HCT116 (cell line): ENCODE results near the gene RPTOR. TPM values are rescaled to one million over a fixed set of nuclear protein-coding genes. Genes with fewer than 3 reads are reported as not detected.

Experiments
- ATAC-seq: fragments of 200-7000 bp; cut with Tn5 transposase; 2 replicates; pipeline ENCODE4 v1.9.1; 2020; ENCODE audit warnings: mild to moderate bottlenecking, moderate library complexity
- BruUV-seq: library from RNA; stranded (reverse); fragments of 400-500 nt; replicated peaks from 2 replicates; lab custom pipeline; 2021; lab: Mats Ljungman, UMichigan
- CTCF ChIA-PET: fragments of 300-600 bp; sonication (Branson Sonifier 250); formaldehyde crosslinking; loops from one replicate; lab custom pipeline; 2021; ENCODE audit warnings: antibody characterized with exemption; lab: Charles Lee
- POLR2A ChIA-PET: fragments of 300-600, 350-600 bp; sonication (Branson Sonifier 250); formaldehyde crosslinking; loops from one replicate; lab custom pipeline; 2021; ENCODE audit warnings: antibody characterized with exemption; lab: Charles Lee
- RAD21 ChIA-PET, 2 experiments: fragments of 300-600 bp; sonication (Branson Sonifier 250); formaldehyde crosslinking; loops; one replicate each; lab custom pipeline; 2023; ENCODE audit warnings: low total read pairs in 2 of 2; ENCODE audit not compliant: uncharacterized antibody in 2 of 2, unreplicated experiment in 2 of 2, low non-redundant PET in 1 of 2; lab: Charles Lee
- DNase-seq: peaks from one replicate; pipeline ENCODE4 v3.0.0-alpha.2; 2010; ENCODE audit warnings: low read depth, low spot score
- H2AFZ ChIP-seq: fragments of 200-600 bp; shearing (Covaris generic), sonication (generic); 2 replicates; pipeline ENCODE4 v1.6.1; 2017; ENCODE audit warnings: low read depth, mixed run types, mixed read lengths, antibody characterized with exemption, low read length; ENCODE audit not compliant: poor library complexity, severe bottlenecking
- H3K27ac ChIP-seq: 2 replicates; pipeline ENCODE4 v1.5.1; 2012; ENCODE audit warnings: low read depth, low read length
- H3K27me3 ChIP-seq: fragments of 200-600 bp; sonication (generic); 2 replicates; pipeline ENCODE4 v1.6.1; 2016; ENCODE audit warnings: mixed run types, low read length, mixed read lengths; ENCODE audit not compliant: insufficient read depth
- H3K36me3 ChIP-seq, 2 experiments: fragments of 200-500 bp in 1 of 2; fragments of 200-600 bp in 1 of 2; sonication (Bioruptor generic) in 1 of 2; sonication (generic) in 1 of 2; 2 replicates each; pipeline versions ENCODE4 v1.5.1 to v1.6.1; 2014 to 2016; ENCODE audit warnings: low read length in 2 of 2, inconsistent platforms in 1 of 2, mixed read lengths in 1 of 2, mixed run types in 1 of 2; ENCODE audit not compliant: insufficient read depth in 2 of 2, control insufficient read depth in 1 of 2
- H3K4me1 ChIP-seq, 2 experiments: fragments of 200-600 bp in 1 of 2; sonication (generic) in 1 of 2; 2 replicates each; pipeline versions ENCODE4 v1.5.1 to v1.6.1; 2012 to 2017; ENCODE audit warnings: low read length in 2 of 2, inconsistent platforms in 1 of 2, mild to moderate bottlenecking in 1 of 2, mixed read lengths in 1 of 2, mixed run types in 1 of 2, moderate library complexity in 1 of 2; ENCODE audit not compliant: insufficient read depth in 2 of 2, control insufficient read depth in 1 of 2
- H3K4me2 ChIP-seq: fragments of 200-600 bp; sonication (generic); 2 replicates; pipeline ENCODE4 v1.6.1; 2017; ENCODE audit warnings: mixed run types, low read length, mixed read lengths
- H3K4me3 ChIP-seq, 2 experiments: fragments of 200-600 bp in 1 of 2; sonication (generic) in 1 of 2; replicated peaks in 1 of 2; 2 replicates each; pipeline ENCODE4 v1.5.1; 2011 to 2016; ENCODE audit warnings: low read length in 2 of 2, control low read depth in 1 of 2, low read depth in 1 of 2, mild to moderate bottlenecking in 1 of 2, mixed read lengths in 1 of 2, mixed run types in 1 of 2
- H3K79me2 ChIP-seq: fragments of 200-600 bp; sonication (generic); 2 replicates; pipeline ENCODE4 v1.6.1; 2017; ENCODE audit warnings: mild to moderate bottlenecking, mixed run types, low read length, moderate library complexity, mixed read lengths; ENCODE audit not compliant: insufficient read depth
- H3K9ac ChIP-seq: fragments of 200-600 bp; sonication (generic); 2 replicates; pipeline ENCODE4 v1.6.1; 2016; ENCODE audit warnings: low read length, mixed read lengths
- H3K9me2 ChIP-seq: fragments of 200-600 bp; sonication (generic), shearing (Covaris generic); 2 replicates; pipeline ENCODE4 v1.6.1; 2017; ENCODE audit warnings: mixed run types, mild to moderate bottlenecking, moderate library complexity; ENCODE audit not compliant: insufficient read depth
- H3K9me3 ChIP-seq, 2 experiments: fragments of 200-500 bp in 1 of 2; fragments of 200-600 bp in 1 of 2; sonication (Bioruptor generic) in 1 of 2; sonication (generic) in 1 of 2; 2 replicates each; pipeline ENCODE4 v1.6.1; 2014 to 2017; ENCODE audit warnings: low read length in 2 of 2, mixed read lengths in 2 of 2, inconsistent platforms in 1 of 2, low read depth in 1 of 2, mild to moderate bottlenecking in 1 of 2, mixed run types in 1 of 2, moderate library complexity in 1 of 2; ENCODE audit not compliant: control insufficient read depth in 1 of 2, insufficient read depth in 1 of 2
- H4K20me1 ChIP-seq: fragments of 200-600 bp; sonication (generic), shearing (Covaris generic); 2 replicates; pipeline ENCODE4 v1.6.1; 2017; ENCODE audit warnings: mixed run types, mild to moderate bottlenecking, moderate library complexity; ENCODE audit not compliant: insufficient read depth
- ATF3 ChIP-seq: IDR thresholded peaks from 2 replicates; pipeline ENCODE4 v1.6.1; 2012
- CBX3 ChIP-seq: IDR thresholded peaks from 2 replicates; pipeline ENCODE4 v1.6.1; 2012; ENCODE audit warnings: low read depth
- CEBPB ChIP-seq: IDR thresholded peaks from 2 replicates; pipeline ENCODE4 v1.6.1; 2012; ENCODE audit warnings: low read depth
- CTCF ChIP-seq, 3 experiments: fragments of 200-600 bp in 1 of 3; sonication (generic) in 1 of 3; IDR thresholded peaks in 2 of 3; conservative IDR thresholded peaks in 1 of 3; 2 replicates each; pipeline ENCODE4 v1.5.1; 2012 to 2017; ENCODE audit warnings: low read depth in 2 of 3, low read length in 2 of 3, antibody characterized with exemption in 1 of 3, borderline replicate concordance in 1 of 3, control low read depth in 1 of 3, mild to moderate bottlenecking in 1 of 3, mixed read lengths in 1 of 3, mixed run types in 1 of 3, moderate library complexity in 1 of 3; ENCODE audit not compliant: insufficient read depth in 1 of 3
- EGR1 ChIP-seq: IDR thresholded peaks from 2 replicates; pipeline ENCODE4 v1.6.1; 2012; ENCODE audit warnings: low read depth
- ELF1 ChIP-seq: IDR thresholded peaks from 2 replicates; pipeline ENCODE4 v1.6.1; 2012; ENCODE audit warnings: low read depth, borderline replicate concordance
- EZH2 ChIP-seq: fragments of 200-600 bp; sonication (generic); IDR thresholded peaks from 2 replicates; pipeline ENCODE4 v1.6.1; 2017; ENCODE audit warnings: antibody characterized with exemption, mixed run types
- EZH2phosphoT487 ChIP-seq: fragments of 200-600 bp; IDR thresholded peaks from 2 replicates; pipeline ENCODE4 v1.6.1; 2018; ENCODE audit warnings: antibody characterized with exemption, borderline replicate concordance
- FOSL1 ChIP-seq: IDR thresholded peaks from 2 replicates; pipeline ENCODE4 v1.6.1; 2012; ENCODE audit warnings: low read depth
- JUND ChIP-seq: IDR thresholded peaks from 2 replicates; pipeline ENCODE4 v1.6.1; 2012
- POLR2A ChIP-seq: IDR thresholded peaks from 2 replicates; pipeline ENCODE4 v1.7.0; 2011; ENCODE audit warnings: borderline replicate concordance; ENCODE audit not compliant: insufficient read depth, insufficient read length; ENCODE audit errors: extremely low read depth
- POLR2AphosphoS5 ChIP-seq: IDR thresholded peaks from 2 replicates; pipeline ENCODE4 v1.6.1; 2011; ENCODE audit warnings: mild to moderate bottlenecking, low read depth, low read length, moderate library complexity
- RAD21 ChIP-seq: IDR thresholded peaks from 2 replicates; pipeline ENCODE4 v1.6.1; 2012; ENCODE audit warnings: low read depth, mild to moderate bottlenecking
- SIN3A ChIP-seq: IDR thresholded peaks from 2 replicates; pipeline ENCODE4 v1.6.1; 2012; ENCODE audit warnings: low read depth
- SP1 ChIP-seq: IDR thresholded peaks from 2 replicates; pipeline ENCODE4 v1.6.1; 2012; ENCODE audit warnings: low read depth
- SRF ChIP-seq: IDR thresholded peaks from 2 replicates; pipeline ENCODE4 v1.6.1; 2012; ENCODE audit warnings: low read depth
- ZFX ChIP-seq: fragments of 450-650 bp; IDR thresholded peaks from 2 replicates; pipeline ENCODE4 v1.6.1; 2017
- ZNF274 ChIP-seq: fragments of 200-500 bp; sonication (Bioruptor generic); IDR thresholded peaks from 2 replicates; pipeline ENCODE4 v1.6.1; 2014; ENCODE audit warnings: mild to moderate bottlenecking, low read depth, low read length, inconsistent platforms
- intact Hi-C: fragments of 100-400 bp; cut with micrococcal nuclease; formaldehyde crosslinking; loops from 2 replicates; pipeline ENCODE4 v1.10.0; 2022
- total RNA-seq: library from RNA; stranded (reverse); gene quantifications from one replicate; pipeline ENCODE4 v1.2.1, GENCODE V29; 2021; ENCODE audit not compliant: unreplicated experiment

RPTOR gene
- total RNA-seq, 1 experiment from 2014 or later, result 69.5 TPM

- Histone ChIP-seq H3K27ac (no peak overlapping the region), H3K79me2 (no peaks in the 10 kb centered on the region), H3K9ac (no peak overlapping the region), H2AFZ (no peak overlapping the region), H3K9me2 (no peaks in the 10 kb centered on the region), H3K36me3 (peaks cover 0 to 10% of the 10 kb centered on the region in 2 experiments; a peak in 2 of 4 replicates), H3K4me3 (no peak overlapping the region), H4K20me1 (no peaks in the 10 kb centered on the region), H3K4me1 (peaks cover 31 to 43% of the 10 kb centered on the region in 2 experiments), H3K27me3 (no peaks in the 10 kb centered on the region), H3K4me2 (no peak overlapping the region), H3K9me3 (no peaks in the 10 kb centered on the region)
- CTCF ChIA-PET, result interaction anchor here (0.7 kb wide), 1 partner anchor 9 kb away, joined by 3 read pairs; no protein-coding TSS in a partner anchor
- TF ChIP-seq ATF3 (no peak), POLR2AphosphoS5 (no peak), ZFX (no peak), POLR2A (no peak)
- no TSS peak for BruUV-seq
- intact Hi-C loops, result no loop called here
- RAD21 ChIA-PET, result no interaction called here
- POLR2A ChIA-PET, result no interaction called here
- ATAC-seq (no peak), DNase-seq (no peak)
These were observed 214.7 kb downstream of the RPTOR start for GRCh38 chr17:80759377-80759673.

- Histone ChIP-seq H3K27me3 (no peaks in the 10 kb centered on the region), H3K4me2 (peak overlapping the region; percentile 74), H3K36me3 (peaks cover 0 to 10% of the 10 kb centered on the region in 2 experiments; a peak in 1 of 4 replicates), H2AFZ (no peak overlapping the region), H3K9me2 (no peaks in the 10 kb centered on the region), H3K4me3 (peak overlapping the region in 1 of 2 experiments; percentile 43; a peak in 2 of 4 replicates), H3K9me3 (no peaks in the 10 kb centered on the region), H4K20me1 (no peaks in the 10 kb centered on the region), H3K79me2 (no peaks in the 10 kb centered on the region), H3K4me1 (peaks cover 31 to 43% of the 10 kb centered on the region in 2 experiments), H3K9ac (peak overlapping the region; percentile 44), H3K27ac (peak overlapping the region; percentile 51)
- ChIA-PET RAD21 (no interaction called here), POLR2A (no interaction called here), CTCF (no interaction called here)
- no peak for DNase-seq
- peak; percentile 16; the same call in 1 of the 2 replicates for ATAC-seq
- no TSS peak for BruUV-seq
- intact Hi-C loops, result loop anchor here (2.0 kb wide), 1 partner anchor 138 kb away; no protein-coding TSS in a partner anchor
- TF ChIP-seq POLR2AphosphoS5 (no peak), RAD21 (no peak), POLR2A (no peak), ZNF274 (no peak), SRF (no peak), EZH2 (no peak), ATF3 (no peak), CEBPB (no peak), SP1 (no peak), EGR1 (no peak), JUND (no peak), SIN3A (no peak), CTCF (IDR thresholded peaks at IDR 0.05 in 2 of 3, conservative IDR thresholded peaks at IDR 0.05 in 1 of 3; ENCODE audit: borderline replicate concordance in 1 of 3, insufficient read depth in 1 of 3, low read depth in 2 of 3, low read length in 2 of 3) (no peak), EZH2phosphoT487 (no peak), CBX3 (no peak), ELF1 (no peak), ZFX (no peak), FOSL1 (no peak)
These were observed 215.9 kb downstream of the RPTOR start for GRCh38 chr17:80760511-80760911.
